GM12865 (cell line): Measurements from ENCODE around the gene SH2D5.

ENCODE experiments used
- DNase-seq: peaks from one replicate; pipeline ENCODE4 v3.0.0; 2010; ENCODE audit warnings: low read depth
- H3K4me3 ChIP-seq: 2 replicates; pipeline ENCODE4 v1.5.1; 2011; ENCODE audit warnings: mild to moderate bottlenecking, low read depth, low read length, control low read depth
- TF ChIP-seq, protein P1 (sequence below): IDR thresholded peaks from 2 replicates; pipeline ENCODE4 v1.5.1; 2011; ENCODE audit warnings: low read length, control low read depth, low read depth, inconsistent platforms; ENCODE audit not compliant: insufficient read depth; ENCODE audit errors: missing control alignments

The SH2D5 gene

GRCh38 chr1:20732588-20733359 is at the start of gene SH2D5:
Gene SH2D5 (minus strand): TSS chr1:20732703. CDS start chr1:20728044, 4,659 bp downstream.
- peak within 1 kb of the TSS; percentile 68 for H3K4me3 ChIP-seq
- TF ChIP-seq, protein P1, sequence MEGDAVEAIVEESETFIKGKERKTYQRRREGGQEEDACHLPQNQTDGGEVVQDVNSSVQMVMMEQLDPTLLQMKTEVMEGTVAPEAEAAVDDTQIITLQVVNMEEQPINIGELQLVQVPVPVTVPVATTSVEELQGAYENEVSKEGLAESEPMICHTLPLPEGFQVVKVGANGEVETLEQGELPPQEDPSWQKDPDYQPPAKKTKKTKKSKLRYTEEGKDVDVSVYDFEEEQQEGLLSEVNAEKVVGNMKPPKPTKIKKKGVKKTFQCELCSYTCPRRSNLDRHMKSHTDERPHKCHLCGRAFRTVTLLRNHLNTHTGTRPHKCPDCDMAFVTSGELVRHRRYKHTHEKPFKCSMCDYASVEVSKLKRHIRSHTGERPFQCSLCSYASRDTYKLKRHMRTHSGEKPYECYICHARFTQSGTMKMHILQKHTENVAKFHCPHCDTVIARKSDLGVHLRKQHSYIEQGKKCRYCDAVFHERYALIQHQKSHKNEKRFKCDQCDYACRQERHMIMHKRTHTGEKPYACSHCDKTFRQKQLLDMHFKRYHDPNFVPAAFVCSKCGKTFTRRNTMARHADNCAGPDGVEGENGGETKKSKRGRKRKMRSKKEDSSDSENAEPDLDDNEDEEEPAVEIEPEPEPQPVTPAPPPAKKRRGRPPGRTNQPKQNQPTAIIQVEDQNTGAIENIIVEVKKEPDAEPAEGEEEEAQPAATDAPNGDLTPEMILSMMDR = peak; percentile 24

DNA sequence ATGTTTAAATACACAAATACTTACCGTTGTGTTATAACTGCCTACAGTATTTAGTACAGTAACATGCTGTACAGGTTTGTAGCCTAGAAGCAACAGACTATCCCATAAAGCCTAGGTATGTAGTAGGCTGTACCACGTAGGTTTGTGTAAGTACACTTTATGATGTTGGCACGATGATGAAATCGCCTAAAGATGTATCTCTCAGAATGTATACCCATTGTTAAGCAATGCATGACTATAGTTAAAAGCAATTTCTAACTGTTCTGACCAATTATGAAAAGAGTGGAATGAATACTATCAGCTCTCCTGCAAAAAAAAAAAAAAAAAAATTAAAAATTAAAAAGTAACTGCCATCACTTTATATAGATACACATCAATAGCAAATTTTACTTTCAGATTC is 43.2 kb upstream of the SH2D5 start:
- no peak for DNase-seq
- TF ChIP-seq, protein P1 = no peak
- no peak overlapping the region for H3K4me3 ChIP-seq

More at GRCh38 chr1:20732588-20733359, at the start of gene SH2D5:
- DNase-seq = peak; percentile 76

DNA sequence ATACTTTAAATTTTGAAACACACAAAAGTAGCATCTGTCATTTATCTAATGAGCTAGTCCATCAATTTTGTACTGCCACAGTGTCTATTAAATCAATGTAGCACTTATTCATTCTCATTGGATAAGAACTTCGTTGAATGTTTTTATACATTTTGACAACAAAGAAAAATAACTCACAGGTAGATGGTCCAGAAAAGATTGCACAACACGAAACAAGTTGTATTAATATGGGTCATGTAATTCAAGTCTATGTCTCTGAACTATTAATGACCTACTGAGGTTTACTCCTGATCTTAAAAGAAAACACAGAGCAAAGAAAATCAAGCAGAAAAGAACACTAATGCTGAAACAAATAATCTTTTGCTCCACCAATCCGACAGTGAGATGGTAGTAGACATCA is 39.3 kb upstream of the SH2D5 start:
- TF ChIP-seq, protein P1 = no peak
- DNase-seq = no peak
- H3K4me3 ChIP-seq = no peak overlapping the region

GRCh38 chr1:20770314-20771087 is 38.0 kb upstream of the SH2D5 start:
- H3K4me3 ChIP-seq = no peak overlapping the region
- TF ChIP-seq, protein P1 = no peak
- DNase-seq = no peak

GRCh38 chr1:20767271-20767670 is 34.8 kb upstream of the SH2D5 start:
- no peak for DNase-seq
- TF ChIP-seq, protein P1 = no peak

GRCh38 chr1:20763417-20763816 is 30.9 kb upstream of the SH2D5 start:
- no peak overlapping the region for H3K4me3 ChIP-seq
- no peak for DNase-seq
- TF ChIP-seq, protein P1 = no peak

More at GRCh38 chr1:20767271-20767670, 34.8 kb upstream of the SH2D5 start:
- H3K4me3 ChIP-seq = no peak overlapping the region
